Endothelial cell (in vitro differentiated cells): ENCODE measurements around the gene RPL10A. TPM values are rescaled to one million over a fixed set of nuclear protein-coding genes. Genes with fewer than 3 reads are reported as not detected.
A peak's percentile ranks its signal among the peaks of the same experiment; 100 is the strongest.

Source experiments
- DNase-seq: peaks from one replicate; pipeline ENCODE4 v3.0.0; 2021; ENCODE audit warnings: low spot score
- H3K27ac Mint-ChIP-seq: one replicate; pipeline ENCODE4 v1.8.0; 2021; ENCODE audit warnings: mixed read lengths, inconsistent platforms; ENCODE audit not compliant: unreplicated experiment
- H3K27me3 Mint-ChIP-seq: one replicate; pipeline ENCODE4 v1.8.0; 2021; ENCODE audit warnings: mild to moderate bottlenecking, moderate library complexity, mixed read lengths, inconsistent platforms; ENCODE audit not compliant: unreplicated experiment
- H3K36me3 Mint-ChIP-seq: one replicate; pipeline ENCODE4 v1.8.0; 2021; ENCODE audit warnings: mild to moderate bottlenecking, low read depth, mixed read lengths, inconsistent platforms; ENCODE audit not compliant: unreplicated experiment
- H3K4me1 Mint-ChIP-seq: one replicate; pipeline ENCODE4 v1.8.0; 2021; ENCODE audit warnings: mild to moderate bottlenecking, mixed read lengths, inconsistent platforms; ENCODE audit not compliant: unreplicated experiment
- H3K4me3 Mint-ChIP-seq: one replicate; pipeline ENCODE4 v1.8.0; 2021; ENCODE audit warnings: mild to moderate bottlenecking, mixed read lengths, inconsistent platforms; ENCODE audit not compliant: unreplicated experiment
- H3K9me3 Mint-ChIP-seq: one replicate; pipeline ENCODE4 v1.8.0; 2021; ENCODE audit warnings: mixed read lengths, inconsistent platforms; ENCODE audit not compliant: unreplicated experiment
- total RNA-seq: library from RNA; stranded (reverse); fragmentation: NEBNext Ultra II Directional; extraction: Animal tissue kit (Norgen Biotek cat#: 25700); gene quantifications from one replicate; pipeline ENCODE4 v1.2.1, GENCODE V29; 2021; ENCODE audit not compliant: unreplicated experiment
- TF ChIP-seq, protein P1 (sequence below): fragments of 200-600 bp; sonication (generic); IDR thresholded peaks from one replicate; pipeline ENCODE4 v1.5.0; 2021; ENCODE audit warnings: antibody characterized with exemption; ENCODE audit not compliant: unreplicated experiment

RPL10A gene
- total RNA-seq, 1 donor from 2014 or later, result 1,320 TPM

DNA sequence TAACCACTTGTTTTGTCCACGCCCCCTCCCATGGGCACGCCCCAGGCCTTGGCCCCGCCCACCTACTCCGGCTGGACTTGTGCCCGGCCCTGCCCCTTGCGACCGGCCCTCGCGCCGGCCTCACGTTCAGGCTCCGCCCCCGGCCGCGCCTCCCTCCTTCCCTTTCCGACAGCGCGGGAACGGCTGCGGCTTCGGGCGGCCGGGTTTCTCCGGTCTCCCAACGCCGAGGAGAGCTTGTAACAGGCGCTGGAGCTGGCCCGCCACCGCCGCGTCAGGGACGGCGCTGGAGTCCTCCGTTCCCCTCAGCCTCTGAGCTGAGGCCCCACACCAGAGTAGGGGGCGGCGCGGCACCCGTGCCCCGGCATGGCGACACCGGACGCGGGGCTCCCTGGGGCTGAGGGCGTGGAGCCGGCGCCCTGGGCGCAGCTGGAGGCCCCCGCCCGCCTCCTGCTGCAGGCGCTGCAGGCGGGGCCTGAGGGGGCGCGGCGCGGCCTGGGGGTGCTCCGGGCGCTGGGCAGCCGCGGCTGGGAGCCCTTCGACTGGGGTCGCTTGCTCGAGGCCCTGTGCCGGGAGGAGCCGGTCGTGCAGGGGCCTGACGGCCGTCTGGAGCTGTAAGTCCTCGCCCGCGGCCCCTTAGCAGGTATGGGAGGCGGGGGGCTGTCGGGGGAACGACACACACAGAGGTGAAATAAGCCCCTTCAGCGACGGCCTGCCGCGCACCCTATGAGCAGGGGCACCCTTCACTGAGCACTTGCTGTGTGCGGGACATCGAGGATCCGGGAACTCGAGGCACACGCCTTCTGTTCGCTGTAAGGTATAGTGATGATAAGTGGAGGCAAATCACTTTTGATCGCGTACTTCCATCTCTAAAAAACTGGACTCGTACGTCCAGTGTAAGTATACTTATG lies 15.8 kb upstream of the RPL10A start, which contains the start of gene FANCE:
Gene FANCE, plus strand, starts transcription at position 156 of the 908 bp plus-strand sequence. Its CDS starts 208 bp downstream, at position 364.
- Mint-ChIP-seq H3K27ac (peak within 1 kb of the TSS; percentile 62), H3K4me1 (peaks cover 25% of the 10 kb centered on the region)

DNA sequence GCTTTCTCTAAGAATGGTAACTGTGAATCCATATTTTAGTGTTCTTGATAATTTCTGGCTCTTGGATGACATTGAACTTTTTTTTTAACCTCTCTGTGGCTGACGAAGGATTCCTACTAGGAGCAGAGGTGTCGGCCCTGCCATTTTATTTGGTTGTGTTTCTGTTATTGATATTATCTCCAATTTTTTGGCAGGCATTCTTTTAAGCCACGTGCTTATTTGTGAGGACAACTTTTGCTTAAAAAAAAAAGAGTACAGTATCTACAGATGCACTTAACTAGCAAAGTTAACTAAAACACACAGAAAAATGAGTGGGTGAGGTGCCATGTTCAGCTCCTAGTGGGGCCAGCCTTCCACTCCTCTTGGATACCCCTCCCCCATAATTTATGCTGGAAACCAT lies 15.0 kb upstream of the RPL10A start:
- TF ChIP-seq, protein P1, sequence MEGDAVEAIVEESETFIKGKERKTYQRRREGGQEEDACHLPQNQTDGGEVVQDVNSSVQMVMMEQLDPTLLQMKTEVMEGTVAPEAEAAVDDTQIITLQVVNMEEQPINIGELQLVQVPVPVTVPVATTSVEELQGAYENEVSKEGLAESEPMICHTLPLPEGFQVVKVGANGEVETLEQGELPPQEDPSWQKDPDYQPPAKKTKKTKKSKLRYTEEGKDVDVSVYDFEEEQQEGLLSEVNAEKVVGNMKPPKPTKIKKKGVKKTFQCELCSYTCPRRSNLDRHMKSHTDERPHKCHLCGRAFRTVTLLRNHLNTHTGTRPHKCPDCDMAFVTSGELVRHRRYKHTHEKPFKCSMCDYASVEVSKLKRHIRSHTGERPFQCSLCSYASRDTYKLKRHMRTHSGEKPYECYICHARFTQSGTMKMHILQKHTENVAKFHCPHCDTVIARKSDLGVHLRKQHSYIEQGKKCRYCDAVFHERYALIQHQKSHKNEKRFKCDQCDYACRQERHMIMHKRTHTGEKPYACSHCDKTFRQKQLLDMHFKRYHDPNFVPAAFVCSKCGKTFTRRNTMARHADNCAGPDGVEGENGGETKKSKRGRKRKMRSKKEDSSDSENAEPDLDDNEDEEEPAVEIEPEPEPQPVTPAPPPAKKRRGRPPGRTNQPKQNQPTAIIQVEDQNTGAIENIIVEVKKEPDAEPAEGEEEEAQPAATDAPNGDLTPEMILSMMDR, result no peak

More for the DNA sequence above, 15.8 kb upstream of the RPL10A start, which contains the start of gene FANCE:
- Mint-ChIP-seq H3K36me3 (peaks cover 12% of the 10 kb centered on the region), H3K9me3 (no peaks in the 10 kb centered on the region), H3K4me3 (peak within 1 kb of the TSS; percentile 90), H3K27me3 (peaks cover 2% of the 10 kb centered on the region)
- TF ChIP-seq, protein P1, result no peak
- DNase-seq, result peak; percentile 100

DNA sequence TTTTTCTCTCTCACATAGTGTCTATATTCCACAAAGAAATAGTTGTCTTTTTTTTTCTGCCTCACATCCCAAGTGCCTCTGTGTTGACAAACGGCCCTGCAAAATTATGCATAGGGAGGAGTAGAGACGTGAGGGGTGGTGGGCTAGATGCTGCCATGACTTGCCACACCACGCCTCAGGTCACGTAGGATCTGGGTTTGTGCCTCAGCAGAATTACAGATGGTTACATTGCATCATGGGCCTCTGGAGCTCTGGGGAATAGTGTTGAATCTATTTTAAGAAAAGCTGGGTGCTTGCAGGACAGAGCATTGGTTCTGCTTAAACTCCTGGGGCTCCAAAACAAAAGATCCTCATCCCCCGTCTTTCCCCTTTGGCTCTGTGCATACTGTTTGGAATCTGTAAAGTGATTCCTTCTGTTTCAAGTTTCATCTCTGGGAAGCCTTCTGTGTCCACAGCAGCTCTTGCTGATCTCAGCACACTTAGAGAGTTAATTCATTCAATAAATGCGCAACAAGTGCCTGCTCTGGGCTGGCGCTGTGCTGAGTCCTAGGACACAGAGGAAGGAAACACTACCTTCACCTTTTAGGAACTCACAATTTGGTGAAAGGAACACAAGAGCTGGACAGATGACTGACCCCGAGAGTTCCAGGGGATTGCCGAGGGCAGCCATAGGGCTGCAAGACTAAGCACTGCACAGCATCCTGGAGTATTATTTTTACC lies 13.7 kb upstream of the RPL10A start:
- TF ChIP-seq, protein P1, result no peak
- no peak overlapping the region for H3K27ac Mint-ChIP-seq
- H3K36me3 Mint-ChIP-seq, result peaks cover 23% of the 10 kb centered on the region
- peaks cover 25% of the 10 kb centered on the region for H3K4me1 Mint-ChIP-seq
- no peak for DNase-seq
- H3K27me3 Mint-ChIP-seq, result peaks cover 4% of the 10 kb centered on the region
- no peaks in the 10 kb centered on the region for H3K9me3 Mint-ChIP-seq
- H3K4me3 Mint-ChIP-seq, result peak overlapping the region; percentile 4

More for the DNA sequence above, 15.0 kb upstream of the RPL10A start:
- Mint-ChIP-seq H3K4me1 (peaks cover 25% of the 10 kb centered on the region), H3K4me3 (peak overlapping the region; percentile 90), H3K9me3 (no peaks in the 10 kb centered on the region), H3K36me3 (peaks cover 17% of the 10 kb centered on the region), H3K27me3 (peaks cover 2% of the 10 kb centered on the region), H3K27ac (peak overlapping the region; percentile 15)
- DNase-seq, result no peak

DNA sequence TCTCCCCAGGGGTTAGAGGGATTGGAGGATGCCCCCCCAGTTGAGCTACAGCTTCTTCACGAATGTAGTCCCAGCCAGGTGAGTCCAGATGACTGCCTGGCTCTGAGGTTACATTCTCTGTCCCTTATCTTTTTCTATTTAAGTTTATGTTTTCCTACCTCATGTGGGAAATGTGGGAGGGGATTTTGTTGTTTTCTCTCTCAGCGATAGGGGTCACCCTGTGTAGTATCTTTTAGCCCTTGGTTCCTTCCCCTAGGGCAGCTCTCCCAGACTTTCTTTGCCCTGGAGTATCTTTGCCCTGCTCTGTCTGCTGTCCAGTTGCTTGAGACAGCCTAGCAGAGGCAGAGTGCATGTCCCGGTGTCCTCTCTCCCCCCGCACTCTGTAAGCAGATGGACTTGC lies 10.3 kb upstream of the RPL10A start:
- H3K4me3 Mint-ChIP-seq, result no peak overlapping the region
- H3K9me3 Mint-ChIP-seq, result no peaks in the 10 kb centered on the region
- peaks cover 2% of the 10 kb centered on the region for H3K27me3 Mint-ChIP-seq
- TF ChIP-seq, protein P1, result no peak
- H3K27ac Mint-ChIP-seq, result no peak overlapping the region
- DNase-seq, result no peak
- H3K36me3 Mint-ChIP-seq, result peaks cover 31% of the 10 kb centered on the region
- H3K4me1 Mint-ChIP-seq, result peaks cover 13% of the 10 kb centered on the region
